ENCODE data around the gene PPP1R15A.
"Not testable (repeated sequence)": the region's sequence is repeated elsewhere in the genome, so short reads cannot be mapped to it uniquely, and the experiment has no call there.

- TF ChIP-seq CTCF, POLR2A (IDR thresholded peaks at IDR 0.05): not testable (repeated sequence)
These were observed 47.0 kb downstream of the PPP1R15A start for GRCh38 chr19:48919271-48919670.
